K562 (cell line): ENCODE results near the gene GTF3C1. TPM values are rescaled to one million over a fixed set of nuclear protein-coding genes. Genes with fewer than 3 reads are reported as not detected.

Experiments used
- CC2D1A ChIP-seq: fragments of 450-650 bp; IDR thresholded peaks from 2 replicates; pipeline ENCODE4 v1.6.1; 2017; ENCODE audit warnings: mild to moderate bottlenecking
- DNMT1 ChIP-seq: fragments of 450-650 bp; IDR thresholded peaks from 2 replicates; pipeline ENCODE4 v1.6.1; 2016; ENCODE audit warnings: antibody characterized with exemption, mild to moderate bottlenecking
- EGR1 ChIP-seq: fragments of 450-650 bp; conservative IDR thresholded peaks from 2 replicates; pipeline ENCODE4 v1.6.1; 2017; ENCODE audit warnings: mild to moderate bottlenecking
- EHMT2 ChIP-seq: fragments of 450-650 bp; IDR thresholded peaks from 2 replicates; pipeline ENCODE4 v1.6.1; 2018; ENCODE audit warnings: antibody characterized with exemption
- GATAD2B ChIP-seq: fragments of 450-650 bp; IDR thresholded peaks from 2 replicates; pipeline ENCODE4 v1.6.1; 2017; ENCODE audit warnings: mild to moderate bottlenecking, borderline replicate concordance
- HBP1 ChIP-seq: fragments of 450-650 bp; formaldehyde crosslinking; IDR thresholded peaks from 2 replicates; pipeline ENCODE4 v1.4.0; 2022; ENCODE audit warnings: missing genetic modification characterization
- JUNB ChIP-seq: fragments of 450-650 bp; formaldehyde crosslinking; conservative IDR thresholded peaks from 2 replicates; pipeline ENCODE4 v1.4.0; 2020; ENCODE audit warnings: mild to moderate bottlenecking
- LEF1 ChIP-seq: fragments of 450-650 bp; IDR thresholded peaks from 2 replicates; pipeline ENCODE4 v1.6.1; 2016; ENCODE audit warnings: mild to moderate bottlenecking
- NONO ChIP-seq, 2 experiments: fragments of 200-400 bp in 1 of 2; fragments of 450-650 bp in 1 of 2; formaldehyde crosslinking in 1 of 2; IDR thresholded peaks; 2 replicates each; pipeline ENCODE4 v1.6.1; 2017; ENCODE audit warnings: low read depth in 2 of 2, mild to moderate bottlenecking in 2 of 2, moderate library complexity in 2 of 2, low read length in 1 of 2
- PRMT5 ChIP-seq: sonication (generic); formaldehyde crosslinking; IDR thresholded peaks from 2 replicates; pipeline ENCODE4 v1.5.0; 2020; ENCODE audit warnings: missing genetic modification reagents
- PYGO2 ChIP-seq: fragments of 450-650 bp; IDR thresholded peaks from 2 replicates; pipeline ENCODE4 v1.6.1; 2016; ENCODE audit warnings: mild to moderate bottlenecking, missing genetic modification characterization, moderate library complexity, missing compliant biosample characterization
- SAFB2 ChIP-seq: fragments of 200-400 bp; formaldehyde crosslinking; IDR thresholded peaks from 2 replicates; pipeline ENCODE4 v1.6.1; 2018; ENCODE audit warnings: borderline replicate concordance, low read length, low read depth, moderate library complexity; ENCODE audit not compliant: severe bottlenecking
- SOX6 ChIP-seq: fragments of 450-650 bp; IDR thresholded peaks from 2 replicates; pipeline ENCODE4 v1.6.1; 2014; ENCODE audit warnings: mild to moderate bottlenecking
- ZBED1 ChIP-seq: IDR thresholded peaks from 2 replicates; pipeline ENCODE4 v1.6.1; 2014
- ZNF274 ChIP-seq: IDR thresholded peaks from 2 replicates; pipeline ENCODE4 v1.6.1; 2011; ENCODE audit warnings: low read depth, mild to moderate bottlenecking, low read length, moderate library complexity, borderline replicate concordance
- ZNF644 ChIP-seq: fragments of 200-800 bp; sonication (Bioruptor generic); IDR thresholded peaks from 2 replicates; pipeline ENCODE4 v1.6.1; 2016; ENCODE audit warnings: low read depth, missing genetic modification characterization, missing compliant biosample characterization
- ZNF717 ChIP-seq: fragments of 250-450 bp; sonication (Bioruptor Pico); IDR thresholded peaks from 2 replicates; pipeline ENCODE4 v1.5.0; 2021
- ZNF778 ChIP-seq: fragments of 450-650 bp; formaldehyde crosslinking; IDR thresholded peaks from 2 replicates; pipeline ENCODE4 v1.4.0; 2020; ENCODE audit warnings: mild to moderate bottlenecking, moderate library complexity
- polyA plus RNA-seq, 8 experiments: library from polyadenylated mRNA; depleted of rRNA in 4 of 8; stranded (reverse) in 5 of 8; unstranded in 3 of 8; fragments of >200 nt; fragmentation: Nextera tagmentation in 2 of 8; fragmentation: Illumina TruSeq in 1 of 8; extraction: Ambion mirVana in 2 of 8; extraction: Trizol in 1 of 8; gene quantifications; 2 replicates each; pipeline versions ENCODE4 v1.2.1 to v1.2.3, GENCODE V29; 2011 to 2014; ENCODE audit warnings: inconsistent platforms in 1 of 8, missing spikeins in 1 of 8
- total RNA-seq, 7 experiments: library from RNA; depleted of rRNA in 6 of 7; stranded (reverse); fragments of >200 nt in 6 of 7; fragmentation: Illumina TruSeq in 2 of 7; extraction: Trizol in 2 of 7; gene quantifications; 2 replicates each; pipeline versions ENCODE4 v1.2.1 to v1.2.3, GENCODE V29; 2011 to 2021; ENCODE audit warnings: low replicate concordance in 1 of 7
- TF ChIP-seq, protein P1 (sequence below): IDR thresholded peaks from 2 replicates; pipeline ENCODE4 v1.6.1; 2011; ENCODE audit not compliant: insufficient read length; ENCODE audit errors: extremely low read depth
- TF ChIP-seq, protein P2 (sequence below): fragments of 450-650 bp; formaldehyde crosslinking; IDR thresholded peaks from 2 replicates; pipeline ENCODE4 v1.4.0; 2022; ENCODE audit warnings: missing genetic modification characterization

Gene GTF3C1
- total and polyA plus RNA-seq, 9 of the 15 experiments (the other 6 are each of a cell fraction or from before 2014, with no cell fraction given), result 0.72 to 63.6 (median 30.9) TPM

GRCh38 chr16:27430923-27431484, 118.7 kb downstream of the GTF3C1 start (continued):
- TF ChIP-seq ZNF644, result no peak
- peak; percentile 74 for TF ChIP-seq SOX6
- TF ChIP-seq EGR1, result peak; percentile 54
- TF ChIP-seq GATAD2B, result no peak
- no peak for TF ChIP-seq LEF1
- no peak for TF ChIP-seq PRMT5 (CRISPR knock-in tag)
- no peak for TF ChIP-seq ZNF274
- no peak for TF ChIP-seq DNMT1
- no peak for TF ChIP-seq PYGO2 (tag)
- no peak for TF ChIP-seq NONO (IDR thresholded peaks at IDR 0.05; ENCODE audit: low read depth in 2 of 2, low read length in 1 of 2)
- TF ChIP-seq CC2D1A, result peak; percentile 73; the same call in 1 of the 2 replicates
- no peak for TF ChIP-seq HBP1
- TF ChIP-seq, protein P1, sequence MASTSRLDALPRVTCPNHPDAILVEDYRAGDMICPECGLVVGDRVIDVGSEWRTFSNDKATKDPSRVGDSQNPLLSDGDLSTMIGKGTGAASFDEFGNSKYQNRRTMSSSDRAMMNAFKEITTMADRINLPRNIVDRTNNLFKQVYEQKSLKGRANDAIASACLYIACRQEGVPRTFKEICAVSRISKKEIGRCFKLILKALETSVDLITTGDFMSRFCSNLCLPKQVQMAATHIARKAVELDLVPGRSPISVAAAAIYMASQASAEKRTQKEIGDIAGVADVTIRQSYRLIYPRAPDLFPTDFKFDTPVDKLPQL, result no peak
- TF ChIP-seq ZBED1, result no peak
- no peak for TF ChIP-seq SAFB2
- TF ChIP-seq ZNF717, result no peak
- TF ChIP-seq, protein P2, sequence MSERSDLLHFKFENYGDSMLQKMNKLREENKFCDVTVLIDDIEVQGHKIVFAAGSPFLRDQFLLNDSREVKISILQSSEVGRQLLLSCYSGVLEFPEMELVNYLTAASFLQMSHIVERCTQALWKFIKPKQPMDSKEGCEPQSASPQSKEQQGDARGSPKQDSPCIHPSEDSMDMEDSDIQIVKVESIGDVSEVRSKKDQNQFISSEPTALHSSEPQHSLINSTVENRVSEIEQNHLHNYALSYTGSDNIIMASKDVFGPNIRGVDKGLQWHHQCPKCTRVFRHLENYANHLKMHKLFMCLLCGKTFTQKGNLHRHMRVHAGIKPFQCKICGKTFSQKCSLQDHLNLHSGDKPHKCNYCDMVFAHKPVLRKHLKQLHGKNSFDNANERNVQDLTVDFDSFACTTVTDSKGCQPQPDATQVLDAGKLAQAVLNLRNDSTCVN, result no peak
- TF ChIP-seq ZNF778, result no peak
- no peak for TF ChIP-seq EHMT2
- TF ChIP-seq JUNB (CRISPR knock-in tag), result no peak
